Stimulated activated CD8-positive, alpha-beta memory T cell treated with anti-CD3 and anti-CD28 coated beads, Interleukin-4, amount 100 ng/mL, for 48 hours (primary cell): ENCODE results near the gene EIF3CL.
"Not testable (repeated sequence)": the region's sequence is repeated elsewhere in the genome, so short reads cannot be mapped to it uniquely, and the experiment has no call there.

ENCODE experiments used
- DNase-seq: peaks from one replicate; pipeline ENCODE4 v3.0.0-alpha.2; 2020

EIF3CL gene

GRCh38 chr16:28403220-28404072, at the start of gene EIF3CL:
TSS of gene EIF3CL (minus strand) at chr16:28403841. CDS start at chr16:28403618, 223 bp downstream.
- DNase-seq, result not testable (repeated sequence)

GRCh38 chr16:28447081-28447480, 43.4 kb upstream of the EIF3CL start:
- not testable (repeated sequence) for DNase-seq

GRCh38 chr16:28446388-28446787, 42.7 kb upstream of the EIF3CL start:
- DNase-seq, result not testable (repeated sequence)

GRCh38 chr16:28443943-28444342, 40.3 kb upstream of the EIF3CL start:
- DNase-seq, result not testable (repeated sequence)

- DNase-seq, result not testable (repeated sequence)
Measured at GRCh38 chr16:28438899-28439298, 35.3 kb upstream of the EIF3CL start.

GRCh38 chr16:28435340-28435739, 31.7 kb upstream of the EIF3CL start:
- not testable (repeated sequence) for DNase-seq

GRCh38 chr16:28426060-28426680, 22.5 kb upstream of the EIF3CL start:
- DNase-seq, result not testable (repeated sequence)

- not testable (repeated sequence) for DNase-seq
Measured at GRCh38 chr16:28421071-28421750, 17.6 kb upstream of the EIF3CL start.

- DNase-seq, result not testable (repeated sequence)
Measured at GRCh38 chr16:28417033-28417432, 13.4 kb upstream of the EIF3CL start.

GRCh38 chr16:28414530-28414929, 10.9 kb upstream of the EIF3CL start:
- not testable (repeated sequence) for DNase-seq

- not testable (repeated sequence) for DNase-seq
Measured at GRCh38 chr16:28413585-28413984, 9.9 kb upstream of the EIF3CL start.

- not testable (repeated sequence) for DNase-seq
Measured at GRCh38 chr16:28392054-28392453, 11.6 kb downstream of the EIF3CL start.

GRCh38 chr16:28382177-28382867, 21.3 kb downstream of the EIF3CL start:
- DNase-seq, result not testable (repeated sequence)

GRCh38 chr16:28377822-28378221, 25.8 kb downstream of the EIF3CL start:
- DNase-seq, result peak; percentile 8

- DNase-seq, result peak; percentile 7
Measured at GRCh38 chr16:28377108-28377625, 26.5 kb downstream of the EIF3CL start.

GRCh38 chr16:28375115-28375514, 28.5 kb downstream of the EIF3CL start:
- DNase-seq, result not testable (repeated sequence)

GRCh38 chr16:28374281-28374680, 29.4 kb downstream of the EIF3CL start:
- DNase-seq, result peak; percentile 17

- DNase-seq, result not testable (repeated sequence)
Measured at GRCh38 chr16:28367926-28368325, 35.7 kb downstream of the EIF3CL start.

- not testable (repeated sequence) for DNase-seq
Measured at GRCh38 chr16:28364268-28365173, 39.1 kb downstream of the EIF3CL start.

- not testable (repeated sequence) for DNase-seq
Measured at GRCh38 chr16:28363408-28363807, 40.2 kb downstream of the EIF3CL start, which contains the start of gene NPIPB6. TSS of gene NPIPB6 (minus strand) at chr16:28363508. CDS start at chr16:28362822, 686 bp downstream.

GRCh38 chr16:28362600-28362999, 41.0 kb downstream of the EIF3CL start:
- not testable (repeated sequence) for DNase-seq
